IPS-18a (cell line): ENCODE results near the gene RBP3.

ENCODE experiments used
- H3K27ac ChIP-seq: one replicate; pipeline ENCODE4 v1.5.1; 2013; ENCODE audit warnings: low read length
- H3K27me3 ChIP-seq: one replicate; pipeline ENCODE4 v1.6.1; 2013; ENCODE audit warnings: mild to moderate bottlenecking, low read length; ENCODE audit not compliant: control insufficient read depth, insufficient read depth
- H3K36me3 ChIP-seq: one replicate; pipeline ENCODE4 v1.6.1; 2013; ENCODE audit warnings: low read depth, low read length; ENCODE audit not compliant: control insufficient read depth
- H3K4me1 ChIP-seq: one replicate; pipeline ENCODE4 v1.6.1; 2013; ENCODE audit warnings: low read depth, low read length; ENCODE audit not compliant: control insufficient read depth
- H3K4me3 ChIP-seq: one replicate; pipeline ENCODE4 v1.5.1; 2013; ENCODE audit warnings: low read length
- H3K9ac ChIP-seq: one replicate; pipeline ENCODE4 v1.6.1; 2013; ENCODE audit warnings: mild to moderate bottlenecking, low read length, moderate library complexity
- H3K9me3 ChIP-seq: one replicate; pipeline ENCODE4 v1.6.1; 2013; ENCODE audit warnings: low read depth, low read length; ENCODE audit not compliant: control insufficient read depth

The RBP3 gene

GRCh38 chr10:47351899-47352815 lies 4.0 kb downstream of the RBP3 start:
- Histone ChIP-seq H3K4me3 (no peak overlapping the region), H3K36me3 (no peaks in the 10 kb centered on the region), H3K9me3 (no peaks in the 10 kb centered on the region), H3K27ac (no peak overlapping the region), H3K4me1 (no peaks in the 10 kb centered on the region), H3K9ac (no peak overlapping the region), H3K27me3 (no peaks in the 10 kb centered on the region)

GRCh38 chr10:47353351-47353750 lies 5.2 kb downstream of the RBP3 start:
- no peaks in the 10 kb centered on the region for H3K36me3 ChIP-seq

GRCh38 chr10:47354165-47354564 lies 6.0 kb downstream of the RBP3 start:
- Histone ChIP-seq H3K4me3 (no peak overlapping the region), H3K4me1 (no peaks in the 10 kb centered on the region), H3K9ac (no peak overlapping the region), H3K27ac (no peak overlapping the region), H3K27me3 (no peaks in the 10 kb centered on the region), H3K36me3 (no peaks in the 10 kb centered on the region), H3K9me3 (no peaks in the 10 kb centered on the region)

More at GRCh38 chr10:47353351-47353750, 5.2 kb downstream of the RBP3 start:
- Histone ChIP-seq H3K27me3 (no peaks in the 10 kb centered on the region), H3K4me1 (no peaks in the 10 kb centered on the region), H3K9me3 (no peaks in the 10 kb centered on the region), H3K4me3 (no peak overlapping the region), H3K9ac (no peak overlapping the region), H3K27ac (no peak overlapping the region)

GRCh38 chr10:47354900-47355299 lies 6.7 kb downstream of the RBP3 start:
- Histone ChIP-seq H3K36me3 (no peaks in the 10 kb centered on the region), H3K4me3 (no peak overlapping the region), H3K27ac (no peak overlapping the region), H3K4me1 (no peaks in the 10 kb centered on the region), H3K9ac (no peak overlapping the region), H3K9me3 (no peaks in the 10 kb centered on the region), H3K27me3 (no peaks in the 10 kb centered on the region)

- Histone ChIP-seq H3K4me3 (no peak overlapping the region), H3K27ac (no peak overlapping the region), H3K9me3 (no peaks in the 10 kb centered on the region), H3K36me3 (no peaks in the 10 kb centered on the region), H3K4me1 (no peaks in the 10 kb centered on the region), H3K27me3 (no peaks in the 10 kb centered on the region), H3K9ac (no peak overlapping the region)
These were observed 8.5 kb downstream of the RBP3 start for GRCh38 chr10:47356708-47357107.

GRCh38 chr10:47357131-47357582 lies 9.0 kb downstream of the RBP3 start:
- H3K9ac ChIP-seq: no peak overlapping the region
- H3K27me3 ChIP-seq: no peaks in the 10 kb centered on the region
- H3K27ac ChIP-seq: no peak overlapping the region
- no peak overlapping the region for H3K4me3 ChIP-seq
- no peaks in the 10 kb centered on the region for H3K9me3 ChIP-seq
- H3K4me1 ChIP-seq: no peaks in the 10 kb centered on the region
- no peaks in the 10 kb centered on the region for H3K36me3 ChIP-seq

GRCh38 chr10:47357911-47358310 lies 9.7 kb downstream of the RBP3 start:
- Histone ChIP-seq H3K27ac (no peak overlapping the region), H3K4me3 (no peak overlapping the region), H3K9ac (no peak overlapping the region), H3K27me3 (no peaks in the 10 kb centered on the region), H3K9me3 (no peaks in the 10 kb centered on the region), H3K36me3 (no peaks in the 10 kb centered on the region), H3K4me1 (no peaks in the 10 kb centered on the region)

GRCh38 chr10:47358457-47358856 lies 10.3 kb downstream of the RBP3 start:
- Histone ChIP-seq H3K4me3 (no peak overlapping the region), H3K27ac (no peak overlapping the region), H3K27me3 (no peaks in the 10 kb centered on the region), H3K9me3 (no peaks in the 10 kb centered on the region), H3K4me1 (no peaks in the 10 kb centered on the region), H3K36me3 (no peaks in the 10 kb centered on the region), H3K9ac (no peak overlapping the region)

GRCh38 chr10:47359101-47359500 lies 10.9 kb downstream of the RBP3 start:
- H3K4me3 ChIP-seq: no peak overlapping the region
- H3K27me3 ChIP-seq: no peaks in the 10 kb centered on the region
- no peaks in the 10 kb centered on the region for H3K9me3 ChIP-seq
- no peaks in the 10 kb centered on the region for H3K36me3 ChIP-seq
- no peak overlapping the region for H3K9ac ChIP-seq
- no peak overlapping the region for H3K27ac ChIP-seq
- H3K4me1 ChIP-seq: no peaks in the 10 kb centered on the region

- H3K9me3 ChIP-seq: no peaks in the 10 kb centered on the region
- no peaks in the 10 kb centered on the region for H3K4me1 ChIP-seq
- H3K4me3 ChIP-seq: no peak overlapping the region
- H3K27ac ChIP-seq: no peak overlapping the region
- no peaks in the 10 kb centered on the region for H3K36me3 ChIP-seq
- no peaks in the 10 kb centered on the region for H3K27me3 ChIP-seq
- H3K9ac ChIP-seq: no peak overlapping the region
These were observed 11.7 kb downstream of the RBP3 start for GRCh38 chr10:47359626-47360418.

- Histone ChIP-seq H3K36me3 (no peaks in the 10 kb centered on the region), H3K9me3 (no peaks in the 10 kb centered on the region), H3K4me3 (no peak overlapping the region), H3K9ac (no peak overlapping the region), H3K4me1 (no peaks in the 10 kb centered on the region), H3K27me3 (no peaks in the 10 kb centered on the region), H3K27ac (no peak overlapping the region)
These were observed 12.4 kb downstream of the RBP3 start for GRCh38 chr10:47360419-47361040.
